Measurements from ENCODE around the gene GBA2. TPM values are rescaled to one million over a fixed set of nuclear protein-coding genes. Genes with fewer than 3 reads are reported as not detected.

GBA2 gene
- total and polyA plus RNA-seq, 2 experiments from 2014 or later = 32.1 to 80.1 TPM

GRCh38 chr9:35737143-35737542, 11.9 kb downstream of the GBA2 start:
- Histone ChIP-seq H3K79me2 (replicated peaks; ENCODE audit: insufficient read depth) (peaks cover 10% of the 10 kb centered on the region; the same call in 1 of the 2 replicates), H3K27me3 (ENCODE audit: insufficient read depth) (no peaks in the 10 kb centered on the region), H3K4me2 (no peak overlapping the region), H4K20me1 (replicated peaks; ENCODE audit: insufficient read depth) (peaks cover 18% of the 10 kb centered on the region), H3K9me2 (ENCODE audit: insufficient read depth) (no peaks in the 10 kb centered on the region), H3K4me1 (ENCODE audit: insufficient read depth) (no peaks in the 10 kb centered on the region), H3K36me3 (ENCODE audit: insufficient read depth) (peaks cover 35% of the 10 kb centered on the region), H3K4me3 (no peak overlapping the region), H2AFZ (no peak overlapping the region), H3F3A (replicated peaks; ENCODE audit: low read depth) (peaks cover 14% of the 10 kb centered on the region), H3K27ac (ENCODE audit: low read depth) (no peak overlapping the region)
- peaks cover 75% of the 10 kb centered on the region for H3K36me3 Mint-ChIP-seq (ENCODE audit: low read depth)
- H3K9me3 Mint-ChIP-seq = no peaks in the 10 kb centered on the region; the same call in 2 of the 3 replicates
- DNase-seq (ENCODE audit: low spot score) = no peak
- ATAC-seq = no peak
- TF ChIP-seq CREB1 (CRISPR knock-in tag; IDR thresholded peaks at IDR 0.05; ENCODE audit: low read depth) (no peak), ETS1 (IDR thresholded peaks at IDR 0.05) (no peak), POLR2AphosphoS5 (IDR thresholded peaks at IDR 0.05; ENCODE audit: low read depth) (no peak), JUNB (IDR thresholded peaks at IDR 0.05; ENCODE audit: unreplicated experiment) (no peak)
- TF ChIP-seq, protein P1, sequence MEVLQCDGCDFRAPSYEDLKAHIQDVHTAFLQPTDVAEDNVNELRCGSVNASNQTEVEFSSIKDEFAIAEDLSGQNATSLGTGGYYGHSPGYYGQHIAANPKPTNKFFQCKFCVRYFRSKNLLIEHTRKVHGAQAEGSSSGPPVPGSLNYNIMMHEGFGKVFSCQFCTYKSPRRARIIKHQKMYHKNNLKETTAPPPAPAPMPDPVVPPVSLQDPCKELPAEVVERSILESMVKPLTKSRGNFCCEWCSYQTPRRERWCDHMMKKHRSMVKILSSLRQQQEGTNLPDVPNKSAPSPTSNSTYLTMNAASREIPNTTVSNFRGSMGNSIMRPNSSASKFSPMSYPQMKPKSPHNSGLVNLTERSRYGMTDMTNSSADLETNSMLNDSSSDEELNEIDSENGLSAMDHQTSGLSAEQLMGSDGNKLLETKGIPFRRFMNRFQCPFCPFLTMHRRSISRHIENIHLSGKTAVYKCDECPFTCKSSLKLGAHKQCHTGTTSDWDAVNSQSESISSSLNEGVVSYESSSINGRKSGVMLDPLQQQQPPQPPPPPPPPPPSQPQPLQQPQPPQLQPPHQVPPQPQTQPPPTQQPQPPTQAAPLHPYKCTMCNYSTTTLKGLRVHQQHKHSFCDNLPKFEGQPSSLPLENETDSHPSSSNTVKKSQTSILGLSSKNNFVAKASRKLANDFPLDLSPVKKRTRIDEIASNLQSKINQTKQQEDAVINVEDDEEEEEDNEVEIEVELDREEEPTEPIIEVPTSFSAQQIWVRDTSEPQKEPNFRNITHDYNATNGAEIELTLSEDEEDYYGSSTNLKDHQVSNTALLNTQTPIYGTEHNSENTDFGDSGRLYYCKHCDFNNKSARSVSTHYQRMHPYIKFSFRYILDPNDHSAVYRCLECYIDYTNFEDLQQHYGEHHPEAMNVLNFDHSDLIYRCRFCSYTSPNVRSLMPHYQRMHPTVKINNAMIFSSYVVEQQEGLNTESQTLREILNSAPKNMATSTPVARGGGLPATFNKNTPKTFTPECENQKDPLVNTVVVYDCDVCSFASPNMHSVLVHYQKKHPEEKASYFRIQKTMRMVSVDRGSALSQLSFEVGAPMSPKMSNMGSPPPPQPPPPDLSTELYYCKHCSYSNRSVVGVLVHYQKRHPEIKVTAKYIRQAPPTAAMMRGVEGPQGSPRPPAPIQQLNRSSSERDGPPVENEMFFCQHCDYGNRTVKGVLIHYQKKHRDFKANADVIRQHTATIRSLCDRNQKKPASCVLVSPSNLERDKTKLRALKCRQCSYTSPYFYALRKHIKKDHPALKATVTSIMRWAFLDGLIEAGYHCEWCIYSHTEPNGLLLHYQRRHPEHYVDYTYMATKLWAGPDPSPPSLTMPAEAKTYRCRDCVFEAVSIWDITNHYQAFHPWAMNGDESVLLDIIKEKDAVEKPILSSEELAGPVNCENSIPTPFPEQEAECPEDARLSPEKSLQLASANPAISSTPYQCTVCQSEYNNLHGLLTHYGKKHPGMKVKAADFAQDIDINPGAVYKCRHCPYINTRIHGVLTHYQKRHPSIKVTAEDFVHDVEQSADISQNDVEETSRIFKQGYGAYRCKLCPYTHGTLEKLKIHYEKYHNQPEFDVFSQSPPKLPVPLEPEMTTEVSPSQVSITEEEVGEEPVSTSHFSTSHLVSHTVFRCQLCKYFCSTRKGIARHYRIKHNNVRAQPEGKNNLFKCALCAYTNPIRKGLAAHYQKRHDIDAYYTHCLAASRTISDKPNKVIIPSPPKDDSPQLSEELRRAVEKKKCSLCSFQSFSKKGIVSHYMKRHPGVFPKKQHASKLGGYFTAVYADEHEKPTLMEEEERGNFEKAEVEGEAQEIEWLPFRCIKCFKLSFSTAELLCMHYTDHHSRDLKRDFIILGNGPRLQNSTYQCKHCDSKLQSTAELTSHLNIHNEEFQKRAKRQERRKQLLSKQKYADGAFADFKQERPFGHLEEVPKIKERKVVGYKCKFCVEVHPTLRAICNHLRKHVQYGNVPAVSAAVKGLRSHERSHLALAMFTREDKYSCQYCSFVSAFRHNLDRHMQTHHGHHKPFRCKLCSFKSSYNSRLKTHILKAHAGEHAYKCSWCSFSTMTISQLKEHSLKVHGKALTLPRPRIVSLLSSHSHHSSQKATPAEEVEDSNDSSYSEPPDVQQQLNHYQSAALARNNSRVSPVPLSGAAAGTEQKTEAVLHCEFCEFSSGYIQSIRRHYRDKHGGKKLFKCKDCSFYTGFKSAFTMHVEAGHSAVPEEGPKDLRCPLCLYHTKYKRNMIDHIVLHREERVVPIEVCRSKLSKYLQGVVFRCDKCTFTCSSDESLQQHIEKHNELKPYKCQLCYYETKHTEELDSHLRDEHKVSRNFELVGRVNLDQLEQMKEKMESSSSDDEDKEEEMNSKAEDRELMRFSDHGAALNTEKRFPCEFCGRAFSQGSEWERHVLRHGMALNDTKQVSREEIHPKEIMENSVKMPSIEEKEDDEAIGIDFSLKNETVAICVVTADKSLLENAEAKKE (CRISPR knock-in tag; IDR thresholded peaks at IDR 0.05) = no peak
- TF ChIP-seq, protein P2, sequence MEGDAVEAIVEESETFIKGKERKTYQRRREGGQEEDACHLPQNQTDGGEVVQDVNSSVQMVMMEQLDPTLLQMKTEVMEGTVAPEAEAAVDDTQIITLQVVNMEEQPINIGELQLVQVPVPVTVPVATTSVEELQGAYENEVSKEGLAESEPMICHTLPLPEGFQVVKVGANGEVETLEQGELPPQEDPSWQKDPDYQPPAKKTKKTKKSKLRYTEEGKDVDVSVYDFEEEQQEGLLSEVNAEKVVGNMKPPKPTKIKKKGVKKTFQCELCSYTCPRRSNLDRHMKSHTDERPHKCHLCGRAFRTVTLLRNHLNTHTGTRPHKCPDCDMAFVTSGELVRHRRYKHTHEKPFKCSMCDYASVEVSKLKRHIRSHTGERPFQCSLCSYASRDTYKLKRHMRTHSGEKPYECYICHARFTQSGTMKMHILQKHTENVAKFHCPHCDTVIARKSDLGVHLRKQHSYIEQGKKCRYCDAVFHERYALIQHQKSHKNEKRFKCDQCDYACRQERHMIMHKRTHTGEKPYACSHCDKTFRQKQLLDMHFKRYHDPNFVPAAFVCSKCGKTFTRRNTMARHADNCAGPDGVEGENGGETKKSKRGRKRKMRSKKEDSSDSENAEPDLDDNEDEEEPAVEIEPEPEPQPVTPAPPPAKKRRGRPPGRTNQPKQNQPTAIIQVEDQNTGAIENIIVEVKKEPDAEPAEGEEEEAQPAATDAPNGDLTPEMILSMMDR (conservative IDR thresholded peaks at IDR 0.05; ENCODE audit: low read depth in 2 of 2) = no peak
- H3K27ac Mint-ChIP-seq = no peak overlapping the region
- H3K27me3 Mint-ChIP-seq (ENCODE audit: insufficient read depth, low read depth, poor library complexity) = peaks cover 6% of the 10 kb centered on the region
- no peak overlapping the region for H3K4me3 Mint-ChIP-seq
- peaks cover 6% of the 10 kb centered on the region for H3K4me1 Mint-ChIP-seq

All from GM23338 (cell line).